Skeletal muscle cell (primary cell): ENCODE results near the gene NDUFA8.

ENCODE experiments used
- DNase-seq: peaks from one replicate; pipeline ENCODE4 v3.0.0-alpha.2; 2010; ENCODE audit warnings: low read depth
- H3K4me3 ChIP-seq: 2 replicates; pipeline ENCODE4 v1.5.1; 2011; ENCODE audit warnings: low read depth, mild to moderate bottlenecking, control low read depth, low read length, moderate library complexity

Gene NDUFA8

GRCh38 chr9:122159026-122159924 is at the start of gene NDUFA8, which contains the start of gene MORN5:
Gene NDUFA8 (minus strand): TSS chr9:122159779. CDS start chr9:122159677, 102 bp downstream.
Gene MORN5 (plus strand): TSS chr9:122159908. CDS start chr9:122159973, 65 bp downstream.
- DNase-seq: peak; percentile 80
- peak within 1 kb of the TSS; percentile 92 for H3K4me3 ChIP-seq

DNA sequence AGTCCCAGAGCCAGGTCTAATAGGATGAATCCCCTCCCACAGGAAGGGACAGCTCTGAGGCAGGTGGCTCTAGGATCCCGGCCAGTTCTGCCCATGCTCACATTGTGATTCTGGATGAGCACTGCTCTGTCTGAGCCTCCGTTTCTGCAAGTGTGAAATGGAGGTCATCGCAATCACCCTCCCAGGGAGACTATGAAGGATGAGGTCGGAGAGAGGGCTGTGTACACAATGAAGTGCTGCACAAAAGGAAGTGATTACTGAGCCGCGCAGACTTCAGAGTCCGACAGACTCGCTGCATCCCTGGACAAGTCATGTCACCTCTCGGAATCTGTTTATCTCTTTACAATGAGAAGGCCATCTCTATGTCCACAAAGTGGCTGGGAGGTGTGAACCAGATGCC is 47.5 kb upstream of the NDUFA8 start:
- no peak for DNase-seq
- H3K4me3 ChIP-seq: no peak overlapping the region

GRCh38 chr9:122206118-122207046 is 46.8 kb upstream of the NDUFA8 start:
- DNase-seq: peak; percentile 83
- no peak overlapping the region for H3K4me3 ChIP-seq

GRCh38 chr9:122205176-122205575 is 45.6 kb upstream of the NDUFA8 start:
- H3K4me3 ChIP-seq: no peak overlapping the region
- DNase-seq: no peak

DNA sequence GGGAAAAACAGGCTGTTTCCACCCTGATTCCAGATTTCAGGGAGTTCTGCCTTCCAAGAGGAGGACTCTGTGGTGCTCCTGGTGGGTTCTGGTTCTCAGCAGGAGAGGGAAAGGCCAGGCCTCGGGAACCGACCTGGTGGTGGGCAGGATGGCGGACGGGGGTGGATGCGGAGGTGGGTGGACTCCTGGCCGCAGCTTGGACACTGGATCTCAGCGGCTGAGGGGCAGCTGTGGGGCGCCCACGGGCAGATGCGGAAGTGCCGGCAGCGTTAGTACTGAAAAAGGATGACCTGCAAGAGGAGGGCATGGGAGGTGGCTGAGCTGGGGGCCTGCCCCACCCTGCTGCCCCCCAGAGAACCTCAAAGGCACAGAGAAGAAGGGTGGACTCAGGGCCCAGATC is 44.9 kb upstream of the NDUFA8 start:
- no peak overlapping the region for H3K4me3 ChIP-seq
- no peak for DNase-seq

- H3K4me3 ChIP-seq: no peak overlapping the region
- DNase-seq: no peak
Measured at GRCh38 chr9:122204055-122204454, 44.5 kb upstream of the NDUFA8 start.

GRCh38 chr9:122202111-122202510 is 42.5 kb upstream of the NDUFA8 start:
- H3K4me3 ChIP-seq: no peak overlapping the region
- no peak for DNase-seq

DNA sequence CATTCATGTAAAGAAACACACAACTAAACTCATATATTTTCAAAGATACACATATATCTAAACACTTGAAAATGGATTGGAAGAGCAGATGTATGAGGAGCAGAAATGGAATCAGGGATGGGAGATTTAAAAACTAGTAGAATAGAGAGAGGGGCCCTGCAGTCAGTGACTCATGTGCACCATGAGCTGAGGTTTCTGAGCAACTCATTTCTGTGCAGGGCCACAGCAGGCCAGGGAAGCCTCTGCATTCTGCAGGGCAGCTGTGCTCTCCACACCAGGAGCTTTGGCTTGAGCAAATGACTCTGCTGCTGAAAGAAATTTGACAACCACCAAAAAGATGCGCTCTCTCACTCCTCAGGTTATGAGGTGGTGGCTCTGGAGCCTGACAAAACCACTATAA is 42.1 kb upstream of the NDUFA8 start:
- peak; percentile 39 for DNase-seq
- H3K4me3 ChIP-seq: no peak overlapping the region

DNA sequence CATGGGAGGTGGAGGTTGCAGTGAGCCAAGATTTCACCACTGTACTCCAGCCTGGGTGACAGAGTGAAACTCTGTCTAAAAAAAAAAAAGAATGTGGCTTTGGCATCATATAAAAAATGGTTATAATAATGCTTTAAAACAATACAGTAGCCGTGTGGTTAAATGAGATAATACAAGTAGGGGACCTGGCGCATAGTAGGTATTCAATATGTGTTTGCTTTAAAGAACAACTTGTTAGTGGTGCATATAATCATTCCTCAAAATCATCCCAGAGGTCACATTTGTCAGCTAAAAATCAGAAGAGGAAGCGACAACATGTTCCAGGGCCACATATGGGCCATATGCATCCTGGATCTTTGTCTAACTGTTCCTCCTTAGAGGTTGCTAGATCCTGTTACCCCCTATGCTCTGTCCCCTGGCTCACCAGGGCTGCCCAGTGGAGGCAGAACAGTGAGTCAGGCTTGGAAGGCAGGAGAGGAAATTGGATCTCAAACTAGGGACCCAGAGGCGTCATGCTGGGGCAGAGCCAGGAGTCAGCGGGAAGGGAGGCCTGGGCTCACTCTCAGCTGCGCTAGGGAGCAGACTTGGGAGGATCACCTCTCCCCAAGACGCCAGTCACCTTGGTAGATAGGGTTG is 41.5 kb upstream of the NDUFA8 start:
- DNase-seq: peak; percentile 56
- no peak overlapping the region for H3K4me3 ChIP-seq

GRCh38 chr9:122197882-122198281 is 38.3 kb upstream of the NDUFA8 start:
- no peak for DNase-seq
- H3K4me3 ChIP-seq: no peak overlapping the region

- no peak for DNase-seq
Measured at GRCh38 chr9:122197426-122197825, 37.8 kb upstream of the NDUFA8 start.

GRCh38 chr9:122195875-122196274 is 36.3 kb upstream of the NDUFA8 start:
- DNase-seq: no peak
- no peak overlapping the region for H3K4me3 ChIP-seq

More at GRCh38 chr9:122197426-122197825, 37.8 kb upstream of the NDUFA8 start:
- H3K4me3 ChIP-seq: no peak overlapping the region

DNA sequence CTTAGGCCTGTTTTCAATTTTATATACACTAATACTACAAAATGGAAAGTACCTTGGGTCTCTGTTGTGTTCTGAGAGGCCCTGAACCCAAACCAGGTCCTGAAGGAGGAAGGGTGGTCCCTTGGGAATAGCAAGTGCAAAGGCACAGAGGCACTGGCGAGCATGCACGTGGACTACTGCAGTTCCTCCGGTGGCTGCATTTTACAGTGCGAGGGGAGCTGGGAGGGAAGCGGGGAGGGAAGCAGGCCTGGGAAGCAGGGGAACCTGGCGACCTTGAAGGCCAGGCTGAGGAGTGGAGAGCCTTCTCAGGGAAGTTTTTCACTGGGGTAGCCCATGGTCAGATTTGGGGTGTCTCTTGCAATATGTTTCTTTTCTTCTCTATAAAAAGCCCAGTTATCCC is 34.1 kb upstream of the NDUFA8 start:
- DNase-seq: no peak
- no peak overlapping the region for H3K4me3 ChIP-seq

DNA sequence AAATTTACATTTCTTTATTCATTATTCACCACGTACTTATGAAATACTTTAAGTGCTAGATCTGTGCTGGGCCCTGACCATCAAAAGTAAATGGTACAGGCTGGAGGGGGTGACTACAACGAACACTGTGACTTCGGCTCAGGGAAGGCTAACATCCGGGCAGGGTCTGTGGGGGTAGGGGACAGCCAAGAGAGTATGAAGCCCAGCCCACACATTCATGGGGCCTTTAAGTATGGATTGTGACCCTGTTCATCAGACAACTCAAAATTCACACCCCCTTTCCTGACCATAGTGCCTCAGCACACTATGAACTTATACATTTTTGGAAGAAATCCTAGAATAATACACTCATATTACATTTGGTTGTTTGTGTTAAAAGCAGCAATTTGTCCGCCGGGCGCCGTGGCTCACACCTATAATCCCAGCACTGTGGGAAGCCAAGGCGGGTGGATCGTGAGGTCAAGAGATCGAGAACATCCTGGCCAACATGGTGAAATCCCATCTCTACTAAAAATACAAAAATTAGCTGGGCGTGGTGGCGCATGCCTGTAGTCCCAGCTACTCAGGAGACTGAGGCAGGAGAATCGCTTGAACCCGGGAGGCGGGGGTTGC is 33.4 kb upstream of the NDUFA8 start:
- DNase-seq: no peak
- H3K4me3 ChIP-seq: no peak overlapping the region

DNA sequence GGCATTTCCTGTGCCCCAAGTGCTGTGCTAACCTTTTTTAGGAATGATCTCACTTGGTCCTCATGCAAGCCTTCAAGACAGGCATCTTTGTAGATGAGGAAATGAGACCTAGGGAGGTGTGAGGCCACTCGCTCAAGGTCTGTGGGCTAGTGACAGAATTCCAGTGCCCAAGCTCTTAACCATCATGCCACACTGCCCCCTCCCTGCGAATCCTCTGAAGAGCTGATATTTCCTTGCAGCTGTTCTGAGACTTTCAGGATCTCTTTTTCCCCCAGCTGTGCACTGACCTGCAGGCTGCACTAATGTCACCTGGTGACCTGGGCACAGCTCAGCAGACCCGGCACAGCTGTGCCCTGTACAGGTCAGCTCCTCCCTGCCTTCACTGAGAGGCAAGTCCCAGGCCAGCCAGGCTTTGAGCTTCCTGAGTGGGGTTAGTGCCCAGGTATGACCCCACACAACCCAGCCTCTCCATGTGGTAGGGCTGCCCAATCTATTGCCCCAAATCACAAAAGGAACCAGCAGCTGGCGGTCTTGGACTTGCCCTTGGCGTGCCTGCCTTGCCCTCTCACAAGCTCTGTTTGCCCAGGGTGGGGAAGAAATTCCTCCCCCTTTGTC is 32.8 kb upstream of the NDUFA8 start:
- no peak for DNase-seq
- H3K4me3 ChIP-seq: no peak overlapping the region

DNA sequence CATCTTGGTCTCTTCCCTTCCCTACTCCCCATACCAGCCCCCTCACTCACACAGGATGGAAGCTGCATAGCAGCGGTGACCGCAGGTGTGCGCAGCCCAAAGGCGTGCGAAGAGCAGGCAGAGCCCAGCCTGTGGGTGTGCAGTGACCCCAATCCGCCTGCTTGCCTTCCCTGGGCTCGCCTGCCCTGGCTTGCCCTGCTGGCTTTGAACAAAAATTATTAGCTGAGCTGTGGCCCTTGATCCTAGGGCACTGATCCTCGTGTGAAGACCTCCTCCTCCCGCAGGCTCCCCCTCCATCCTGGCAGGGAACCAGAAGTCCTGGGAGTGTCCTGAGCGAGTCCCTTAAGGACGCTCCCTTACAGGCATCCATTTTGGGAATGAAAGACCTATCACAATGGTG is 32.0 kb upstream of the NDUFA8 start:
- H3K4me3 ChIP-seq: no peak overlapping the region

DNA sequence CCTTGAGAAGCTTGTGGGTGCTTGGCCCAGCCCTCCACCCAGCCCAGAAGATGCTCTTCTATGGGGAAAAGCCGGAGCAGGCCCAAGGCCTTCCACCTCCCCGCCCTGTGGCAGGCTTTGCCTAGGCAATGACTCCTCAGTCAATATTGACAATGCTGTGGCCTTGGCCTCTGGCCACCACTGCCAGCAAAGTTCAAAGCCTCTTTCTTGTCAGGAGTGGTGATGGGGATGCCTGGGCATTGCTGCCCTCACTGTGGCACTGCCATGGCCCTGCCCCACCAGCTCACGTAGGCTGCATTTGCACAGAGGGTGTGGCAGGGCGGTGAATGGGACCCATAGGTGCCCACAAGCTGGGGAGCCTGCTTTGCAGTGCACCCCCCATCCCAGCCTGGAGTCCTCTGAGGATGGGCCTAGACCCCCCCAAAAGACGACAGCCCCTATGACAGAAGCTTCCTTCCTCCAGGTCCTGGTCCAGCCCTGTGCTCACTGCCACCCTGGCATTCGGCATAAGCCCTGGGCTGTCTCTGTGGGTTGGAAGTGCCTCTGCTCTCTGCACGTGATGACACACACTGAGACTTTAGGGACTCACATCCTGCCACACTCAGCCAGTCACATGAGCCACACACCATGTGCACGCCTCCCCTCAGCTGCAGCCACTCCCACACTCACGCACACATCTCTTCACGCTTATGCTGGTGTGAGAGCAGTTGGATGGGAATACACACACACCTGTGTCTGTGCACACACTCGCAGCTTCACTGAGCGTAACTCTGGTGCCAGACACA is 31.2 kb upstream of the NDUFA8 start:
- DNase-seq: no peak
- no peak overlapping the region for H3K4me3 ChIP-seq

More for the DNA sequence above, 32.0 kb upstream of the NDUFA8 start:
- no peak for DNase-seq

DNA sequence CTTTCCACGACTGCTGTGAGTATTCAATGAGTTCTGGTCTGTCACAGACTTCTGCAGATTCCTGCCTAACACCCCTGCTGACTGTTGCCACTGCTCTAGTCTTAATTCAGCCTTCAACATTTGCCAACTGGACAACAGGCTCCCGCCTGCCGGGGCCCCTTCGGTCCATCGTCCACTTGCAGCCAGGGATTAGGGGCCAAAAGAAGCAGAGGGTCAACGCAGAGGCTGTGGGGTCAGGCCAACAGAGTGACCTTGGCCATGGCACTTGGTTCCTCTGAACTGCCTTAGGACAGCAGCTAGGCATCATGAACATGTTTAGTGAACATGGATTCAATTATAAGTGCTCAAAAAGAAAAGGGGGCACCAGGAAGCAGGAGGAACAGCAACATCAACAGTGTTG is 28.8 kb upstream of the NDUFA8 start:
- DNase-seq: no peak
- no peak overlapping the region for H3K4me3 ChIP-seq
